Testis (tissue), 3 donors: ENCODE measurements around the gene HPSE. TPM values are rescaled to one million over a fixed set of nuclear protein-coding genes. Genes with fewer than 3 reads are reported as not detected.

ENCODE experiments used
- DNase-seq: peaks from one replicate; pipeline ENCODE4 v3.0.0-alpha.2; 2019
- H3K27ac ChIP-seq, 2 donors: fragments of 200-600 bp; sonication (generic); one replicate each; pipeline ENCODE4 v1.5.1; 2019
- H3K27me3 ChIP-seq: fragments of 200-600 bp; sonication (generic); one replicate; pipeline ENCODE4 v1.5.1; 2019
- H3K36me3 ChIP-seq: fragments of 200-600 bp; sonication (generic); one replicate; pipeline ENCODE4 v1.5.1; 2017; ENCODE audit warnings: low read depth; ENCODE audit errors: missing control alignments
- H3K4me1 ChIP-seq: fragments of 200-600 bp; sonication (generic); one replicate; pipeline ENCODE4 v1.5.1; 2019
- H3K4me3 ChIP-seq, 2 donors: fragments of 200-600 bp; sonication (generic); one replicate each; pipeline ENCODE4 v1.5.1; 2017 to 2019
- H3K9me3 ChIP-seq: fragments of 200-600 bp; sonication (generic); one replicate; pipeline ENCODE4 v1.5.1; 2017
- CTCF ChIP-seq, 3 experiments: fragments of 450-650 bp in 2 of 3; fragments of 200-600 bp in 1 of 3; sonication (generic) in 1 of 3; IDR thresholded peaks; one replicate each; pipeline ENCODE4 v1.5.1; 2016 to 2019; ENCODE audit warnings: antibody characterized with exemption in 3 of 3, mild to moderate bottlenecking in 2 of 3, moderate library complexity in 1 of 3
- POLR2A ChIP-seq: fragments of 450-650 bp; IDR thresholded peaks from one replicate; pipeline ENCODE4 v1.6.1; 2017; ENCODE audit warnings: antibody characterized with exemption, mild to moderate bottlenecking, moderate library complexity
- WGBS, 2 donors: methylation state at CpG; one replicate each; pipeline ENCODE4 v1.1.5; 2018; 5-methylcytosine and 5-hydroxymethylcytosine counted together
- intact Hi-C: fragments of 100-400 bp; cut with DNase I; formaldehyde crosslinking; loops from one replicate; pipeline ENCODE4 v1.15.1; 2023; ENCODE audit warnings: low total_unique reads
- polyA plus RNA-seq: library from polyadenylated mRNA; stranded (reverse); fragments of 350-450 nt; fragmentation: Illumina TruSeq; extraction: RNeasy Lipid Tissue Mini Kit (QIAGEN cat#74804); gene quantifications from one replicate; pipeline ENCODE4 v1.2.3, GENCODE V29; 2014; ENCODE audit warnings: low read depth, low replicate concordance; ENCODE audit not compliant: insufficient read depth
- total RNA-seq, 2 donors: library from RNA; depleted of rRNA; stranded (reverse); fragments of >200 nt; gene quantifications; one replicate each; pipeline ENCODE4 v1.2.3, GENCODE V29; 2016

The HPSE gene
- total and polyA plus RNA-seq, 3 donors from 2014 or later: 0.79 to 2.3 (median 2.0) TPM

DNA sequence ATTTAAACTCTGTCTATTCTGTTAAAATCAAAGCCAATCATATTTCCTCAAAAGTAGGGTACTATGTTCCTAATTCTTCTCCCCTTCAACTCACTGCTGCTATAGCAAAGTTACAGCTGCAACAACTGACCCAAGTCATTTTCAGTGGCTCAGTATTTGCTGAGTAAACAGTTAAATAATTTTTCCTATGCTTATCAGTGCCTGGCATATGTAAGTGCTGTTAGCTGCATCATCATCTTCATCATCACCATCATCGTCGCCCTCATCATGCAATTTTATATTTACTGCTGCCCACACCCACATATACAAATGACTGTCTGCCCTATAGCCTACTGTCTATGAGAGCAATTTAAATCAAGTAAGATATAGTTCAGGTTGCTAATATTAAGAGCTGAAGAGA is 72.0 kb downstream of the HPSE start:
- DNase-seq: no peak
- no peak for TF ChIP-seq CTCF (IDR thresholded peaks at IDR 0.05)
- no peak for TF ChIP-seq POLR2A

DNA sequence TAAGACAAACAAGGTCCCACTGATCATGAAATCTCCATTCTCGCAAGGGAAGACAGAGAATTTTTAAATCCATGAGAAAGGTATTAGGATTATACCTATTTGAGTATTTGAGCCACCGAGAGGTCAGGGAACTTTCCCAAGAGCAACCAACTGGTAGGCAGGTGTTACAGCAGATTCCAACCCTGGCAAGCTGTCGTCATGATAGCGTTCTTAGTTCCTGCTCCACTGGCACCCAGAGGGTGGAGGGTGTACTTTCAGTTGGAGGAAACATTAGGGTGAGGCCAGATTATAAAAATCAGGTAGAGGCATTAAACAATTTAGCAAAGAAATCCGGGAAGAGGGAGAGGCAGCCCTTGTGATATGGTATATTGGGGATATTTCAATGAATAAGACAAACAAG is 73.3 kb downstream of the HPSE start:
- H3K9me3 ChIP-seq: no peaks in the 10 kb centered on the region
- intact Hi-C loops: no loop called here
- WGBS, 2 donors: 94 to 95% methylated on average over 5 of the region's 5 CpGs
- H3K27me3 ChIP-seq: no peaks in the 10 kb centered on the region
- TF ChIP-seq POLR2A (no peak), CTCF (IDR thresholded peaks at IDR 0.05) (no peak)
- H3K4me1 ChIP-seq: no peaks in the 10 kb centered on the region
- no peaks in the 10 kb centered on the region for H3K36me3 ChIP-seq
- no peak for DNase-seq
- H3K27ac ChIP-seq: no peak overlapping the region
- no peak overlapping the region for H3K4me3 ChIP-seq

More for the DNA sequence above, 72.0 kb downstream of the HPSE start:
- no peaks in the 10 kb centered on the region for H3K27me3 ChIP-seq
- H3K4me1 ChIP-seq: no peaks in the 10 kb centered on the region
- no peak overlapping the region for H3K4me3 ChIP-seq
- intact Hi-C loops: no loop called here
- no peaks in the 10 kb centered on the region for H3K9me3 ChIP-seq
- no peaks in the 10 kb centered on the region for H3K36me3 ChIP-seq
- WGBS, 2 donors: 94 to 96% methylated on average over 2 of the region's 2 CpGs
- no peak overlapping the region for H3K27ac ChIP-seq

DNA sequence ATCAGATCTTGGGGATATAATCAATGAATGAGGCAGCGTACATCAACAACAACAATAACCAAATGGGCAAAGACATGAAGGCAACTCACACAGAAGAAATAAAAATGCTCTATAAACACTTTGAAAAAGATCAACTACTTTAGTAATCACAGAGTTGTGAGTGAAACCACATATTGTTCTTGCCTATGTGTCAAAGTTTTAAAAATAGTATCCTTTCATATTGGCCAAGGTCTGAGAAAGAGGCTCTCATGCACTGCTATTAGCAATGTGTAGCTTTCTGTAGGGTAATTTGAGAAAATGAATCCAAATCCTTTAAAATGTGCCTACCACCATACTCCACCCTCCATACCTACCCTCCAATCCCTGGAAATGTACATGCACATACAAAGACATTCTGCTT is 75.1 kb downstream of the HPSE start:
- Histone ChIP-seq H3K36me3 (no peaks in the 10 kb centered on the region), H3K4me3 (no peak overlapping the region), H3K9me3 (no peaks in the 10 kb centered on the region), H3K27me3 (no peaks in the 10 kb centered on the region), H3K27ac (no peak overlapping the region), H3K4me1 (no peaks in the 10 kb centered on the region)
- intact Hi-C loops: no loop called here
- TF ChIP-seq POLR2A (no peak), CTCF (IDR thresholded peaks at IDR 0.05) (no peak)
- no peak for DNase-seq
- 100% methylated on average over 1 of the region's 1 CpG for WGBS, 2 donors

- Histone ChIP-seq H3K36me3 (no peaks in the 10 kb centered on the region), H3K4me1 (no peaks in the 10 kb centered on the region), H3K4me3 (no peak overlapping the region), H3K9me3 (no peaks in the 10 kb centered on the region), H3K27me3 (no peaks in the 10 kb centered on the region), H3K27ac (no peak overlapping the region)
- DNase-seq: no peak
- TF ChIP-seq POLR2A (no peak), CTCF (IDR thresholded peaks at IDR 0.05) (no peak)
- intact Hi-C loops: no loop called here
Measured at GRCh38 chr4:83258461-83258860, 76.2 kb downstream of the HPSE start.

DNA sequence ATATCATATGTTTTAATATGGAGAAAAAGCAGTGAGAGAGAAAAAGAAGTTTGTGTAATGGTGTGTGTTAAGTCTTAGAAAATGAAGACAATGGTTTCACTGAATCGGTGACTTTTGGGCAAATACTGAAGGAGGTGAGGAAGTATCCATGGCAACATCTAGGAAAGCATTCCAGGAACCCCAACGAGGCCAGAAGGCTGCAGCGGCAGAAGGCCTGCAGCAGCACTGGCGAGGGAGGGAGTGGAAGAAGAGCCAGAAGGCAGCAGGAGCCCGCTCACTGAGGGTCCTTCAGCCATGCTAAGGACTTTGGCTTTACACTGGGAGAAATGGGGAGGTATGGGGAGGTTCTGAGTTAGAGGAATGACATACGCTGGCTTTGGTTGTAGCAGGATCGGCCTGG is 76.8 kb downstream of the HPSE start:
- H3K27me3 ChIP-seq: no peaks in the 10 kb centered on the region
- TF ChIP-seq CTCF (IDR thresholded peaks at IDR 0.05) (no peak), POLR2A (no peak)
- DNase-seq: no peak
- H3K4me3 ChIP-seq: no peak overlapping the region
- no peaks in the 10 kb centered on the region for H3K9me3 ChIP-seq
- intact Hi-C loops: no loop called here
- 85 to 86% methylated on average over 7 of the region's 7 CpGs for WGBS, 2 donors
- no peak overlapping the region for H3K27ac ChIP-seq
- no peaks in the 10 kb centered on the region for H3K36me3 ChIP-seq
- no peaks in the 10 kb centered on the region for H3K4me1 ChIP-seq
